ENCODE results near the gene P3H1. TPM values are rescaled to one million over a fixed set of nuclear protein-coding genes. Genes with fewer than 3 reads are reported as not detected.
A peak's percentile ranks its signal among the peaks of the same experiment; 100 is the strongest.
"Not testable (repeated sequence)": the region's sequence is repeated elsewhere in the genome, so short reads cannot be mapped to it uniquely, and the experiment has no call there.

The P3H1 gene
- polyA plus RNA-seq, 10 donors = 60.2 to 105 (median 70.4) TPM

DNA sequence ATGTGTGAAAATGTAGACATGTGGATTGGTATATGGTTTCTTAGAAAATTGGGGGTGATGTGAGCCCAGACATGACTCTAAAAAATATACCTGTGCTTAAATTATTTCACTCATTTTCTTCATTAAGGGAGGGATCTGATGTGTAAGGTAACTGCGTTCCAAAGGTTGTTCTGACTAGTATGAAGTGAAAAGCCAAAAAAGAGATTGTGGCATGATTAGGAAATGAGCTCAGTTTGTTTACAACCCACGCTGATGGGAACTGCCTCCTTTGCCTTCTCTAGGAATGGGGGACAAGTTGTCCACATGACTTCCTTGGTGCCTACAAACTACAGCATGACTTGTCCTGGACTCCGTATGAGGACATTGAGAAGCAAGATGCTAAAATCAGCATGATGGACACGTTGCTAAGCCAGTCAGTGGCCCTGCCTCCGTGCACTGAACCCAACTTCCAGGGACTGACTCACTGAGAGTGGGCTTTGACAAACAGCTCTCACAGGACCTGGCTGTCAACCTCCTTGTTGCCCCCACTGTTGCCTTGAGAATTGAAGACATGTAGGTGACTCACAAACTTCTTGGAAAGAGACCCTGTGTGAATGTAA is 8.2 kb upstream of the P3H1 start:
- no peak for DNase-seq

DNA sequence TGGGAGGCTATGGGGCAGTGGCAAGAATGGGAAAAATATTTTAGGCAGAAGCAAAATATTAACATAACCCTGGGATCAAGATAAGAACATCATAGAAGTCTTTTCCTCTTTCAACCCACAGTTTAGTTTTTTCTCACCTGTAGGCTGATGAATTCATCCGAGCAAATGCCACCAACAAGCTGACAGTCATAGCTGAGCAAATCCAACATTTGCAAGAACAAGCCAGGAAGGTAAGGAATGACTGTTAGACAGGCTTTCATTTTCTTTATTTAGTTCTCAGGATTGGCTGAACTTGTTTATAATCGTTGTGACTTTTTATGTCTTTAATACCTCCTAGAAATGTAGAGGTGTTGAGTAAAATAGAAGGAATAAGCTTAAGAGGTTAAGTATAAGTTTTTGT is 6.6 kb upstream of the P3H1 start:
- no peak for DNase-seq

DNA sequence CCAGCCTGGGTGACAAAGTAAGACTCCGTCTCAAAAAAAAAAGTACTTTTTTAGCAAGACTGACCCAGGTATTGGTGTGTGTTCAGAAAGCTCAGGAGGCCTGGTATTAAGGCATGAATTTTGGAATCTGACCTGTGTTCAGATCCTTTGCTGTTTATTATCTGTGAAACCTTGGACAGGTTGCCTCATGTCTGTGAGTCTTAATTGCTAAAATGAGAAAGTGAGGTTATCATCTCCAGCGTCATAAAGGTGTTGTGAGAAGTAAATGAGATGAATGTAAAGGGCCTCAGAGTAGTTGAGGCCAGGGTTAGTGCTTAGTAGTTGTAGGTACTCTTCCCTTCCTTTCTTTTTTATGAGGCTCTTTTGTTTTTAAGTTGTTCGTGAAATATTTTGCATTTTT is 3.0 kb upstream of the P3H1 start:
- no peak for DNase-seq

DNA sequence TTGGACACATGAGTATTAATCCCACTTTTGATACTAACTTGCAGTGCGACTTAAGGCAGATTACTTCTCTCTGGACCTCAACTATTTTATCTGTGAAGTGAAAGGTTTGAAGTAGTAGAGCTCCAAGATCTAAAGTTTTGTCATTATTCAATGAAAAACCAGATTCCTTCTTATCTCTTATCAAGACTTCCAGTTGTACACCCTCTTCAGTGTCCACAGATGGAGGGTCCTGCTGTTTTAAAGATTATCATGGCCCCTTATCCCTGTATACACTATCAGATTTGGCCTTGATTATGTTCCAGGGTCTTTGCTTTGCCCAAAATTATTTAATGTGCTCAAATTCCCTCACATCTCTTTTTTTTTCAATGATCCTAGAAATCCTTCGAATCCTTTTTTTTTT is 1.3 kb upstream of the P3H1 start:
- DNase-seq = no peak

DNA sequence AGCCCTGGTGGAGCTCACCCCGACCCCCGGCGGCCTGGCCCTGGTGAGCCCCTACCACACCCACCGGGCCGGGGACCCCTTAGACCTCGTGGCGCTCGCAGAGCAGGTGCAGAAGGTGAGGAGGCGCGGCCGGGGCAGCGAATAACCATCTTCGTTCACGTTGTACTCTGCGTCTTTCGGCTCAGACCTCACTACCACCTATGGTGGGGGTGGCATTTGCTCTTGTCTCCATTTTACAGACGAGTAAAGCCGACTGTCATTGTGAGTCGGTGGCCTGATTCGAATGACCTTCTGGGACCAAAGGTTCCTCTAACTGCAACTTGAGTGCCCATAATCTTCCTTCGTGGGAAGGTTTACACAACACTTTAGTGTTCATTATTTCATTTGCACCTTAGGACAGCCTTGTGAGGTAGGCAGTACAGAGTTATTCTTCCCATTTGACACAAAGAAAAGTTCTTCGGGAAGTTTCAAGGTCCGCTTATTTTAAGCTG is 727 bp upstream of the P3H1 start:
- DNase-seq = no peak

DNA sequence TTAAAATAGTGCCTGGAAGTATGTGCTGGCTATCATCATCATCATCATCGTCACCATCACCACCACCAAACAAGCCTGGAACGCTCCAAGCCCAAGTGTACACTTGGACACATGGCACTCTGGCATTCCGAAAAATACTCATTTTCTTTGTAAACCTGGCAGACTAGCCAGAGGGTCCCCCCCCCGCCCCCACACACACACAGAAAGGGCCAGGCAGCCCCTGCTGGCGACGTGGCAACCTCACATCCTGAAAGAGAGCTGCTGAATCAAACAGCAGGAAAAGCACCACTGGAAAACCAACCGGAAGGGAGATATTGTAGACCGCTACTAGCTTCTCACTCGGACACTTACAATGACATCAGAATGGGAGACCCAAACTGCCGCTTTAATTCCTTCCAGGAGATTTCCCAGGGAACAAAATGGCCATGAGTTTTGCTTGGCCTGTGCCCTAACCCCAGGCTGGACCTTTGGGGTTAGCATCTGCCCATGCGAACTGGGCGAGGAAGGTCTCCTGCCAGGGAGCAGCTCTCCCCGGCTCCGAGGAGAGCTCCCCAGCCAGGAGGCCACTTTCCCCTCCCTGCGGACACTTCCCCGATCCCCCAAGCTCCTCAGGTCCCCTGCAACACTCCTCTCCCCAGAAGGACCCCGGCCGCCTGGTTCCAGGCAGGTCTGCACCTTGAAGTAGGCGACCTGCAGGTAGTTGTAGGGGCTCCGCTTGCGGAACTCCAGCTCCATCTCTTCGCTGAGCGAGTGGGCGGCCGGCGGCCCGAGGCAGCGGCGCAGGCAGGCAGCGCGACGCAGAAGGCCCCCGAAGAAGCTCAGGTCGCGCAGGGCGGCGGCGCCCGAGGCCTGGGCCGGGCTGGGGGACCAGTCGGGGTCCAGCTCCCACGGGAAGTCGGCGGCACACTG is 742 bp downstream of the P3H1 start:
- peak; percentile 67 to 83 (median 67) for DNase-seq

DNA sequence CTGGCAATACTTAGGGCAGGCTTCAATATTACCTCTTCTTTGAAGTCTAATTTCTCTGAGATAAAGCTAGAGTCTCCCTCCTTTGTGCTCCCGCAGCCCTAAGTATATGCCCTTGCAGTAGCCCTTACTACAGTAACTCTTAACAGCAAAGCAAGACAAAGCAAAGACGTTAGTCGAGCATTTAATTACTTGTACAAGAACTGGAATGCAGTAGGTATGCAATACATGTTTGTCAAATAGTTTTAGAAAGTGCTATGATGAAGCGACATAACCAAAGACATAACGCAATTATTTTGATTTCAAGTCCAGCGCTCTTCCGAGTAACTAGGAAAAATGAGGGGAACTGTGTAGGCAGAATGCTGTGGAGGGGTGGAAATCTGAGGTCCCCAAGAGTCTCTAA is 1.6 kb downstream of the P3H1 start:
- no peak for DNase-seq

DNA sequence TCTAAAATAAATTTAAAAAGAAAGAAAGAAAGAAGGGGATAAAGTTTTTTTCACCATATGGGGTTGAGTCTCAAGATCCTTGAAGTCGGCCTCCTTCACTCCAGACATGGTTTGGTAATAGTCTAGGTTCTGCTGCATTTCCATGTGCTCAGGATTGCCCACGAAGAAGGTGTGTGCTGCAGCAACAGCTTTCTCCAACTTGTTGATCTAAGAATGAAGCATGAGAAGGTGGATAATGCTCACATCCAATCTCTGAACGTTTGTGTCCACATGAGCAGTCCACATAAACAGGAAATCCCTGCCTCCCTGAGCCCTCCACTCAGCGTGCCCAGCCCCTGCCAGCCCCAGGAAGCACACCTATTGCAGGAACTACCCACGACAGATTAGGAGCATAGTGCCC is 4.6 kb downstream of the P3H1 start:
- no peak for DNase-seq

DNA sequence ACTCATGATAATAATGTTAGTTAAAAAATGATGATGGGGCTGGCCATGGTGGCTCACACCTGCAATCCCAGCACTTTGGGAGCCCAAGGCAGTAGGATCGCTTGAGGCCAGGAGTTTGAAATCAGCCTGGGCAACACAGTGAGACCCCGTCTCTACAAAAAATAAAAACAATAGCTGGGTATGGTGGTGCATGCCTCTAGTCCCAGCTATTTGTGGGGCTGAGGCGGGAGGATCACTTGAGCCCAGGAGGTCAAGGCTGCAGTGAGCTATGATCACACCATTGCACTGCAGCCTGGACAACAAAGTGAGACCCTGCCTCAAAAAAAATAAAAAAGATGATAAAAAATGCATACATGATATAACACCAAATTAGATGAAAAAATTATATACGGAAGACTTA is 5.3 kb downstream of the P3H1 start:
- no peak for DNase-seq

DNA sequence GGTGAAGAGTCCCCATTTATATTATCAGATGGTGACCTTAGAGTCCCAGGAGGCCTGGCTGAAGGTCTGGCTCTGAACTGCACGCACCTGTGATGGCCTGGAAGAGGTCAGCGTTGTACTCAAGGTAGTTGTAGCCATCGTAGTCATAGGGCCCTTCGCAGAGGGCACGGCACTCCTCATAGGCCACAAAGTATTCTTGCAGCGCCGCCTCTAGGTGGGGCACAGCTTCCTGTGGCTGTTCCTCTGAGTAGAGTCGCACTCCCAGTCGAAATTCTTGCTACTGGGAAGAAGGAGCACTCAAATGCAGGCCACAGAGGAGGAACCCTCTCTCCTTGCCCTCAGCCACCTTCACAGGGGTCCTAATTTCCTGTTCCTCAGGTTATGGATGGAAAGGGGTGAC is 7.7 kb downstream of the P3H1 start:
- DNase-seq = no peak

DNA sequence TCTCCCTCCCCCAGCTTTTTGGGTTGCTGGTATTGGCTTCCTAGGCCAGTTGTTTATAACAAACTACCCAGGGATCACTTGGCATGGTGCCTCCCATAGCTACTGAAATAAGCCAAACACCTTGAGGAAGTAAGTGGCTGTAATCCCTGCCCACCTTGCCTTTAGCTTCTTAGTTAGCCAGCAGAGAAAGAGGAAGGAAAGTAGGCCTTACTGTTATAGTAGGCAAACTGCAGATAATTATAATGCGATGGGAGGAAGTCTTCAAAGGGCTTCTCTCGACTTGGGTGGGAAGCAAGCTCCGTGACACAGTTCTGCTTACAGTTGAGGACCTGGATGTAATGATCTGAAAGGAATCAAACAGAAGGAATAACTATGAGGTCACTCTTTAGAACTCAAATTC is 8.2 kb downstream of the P3H1 start:
- no peak for DNase-seq

DNA sequence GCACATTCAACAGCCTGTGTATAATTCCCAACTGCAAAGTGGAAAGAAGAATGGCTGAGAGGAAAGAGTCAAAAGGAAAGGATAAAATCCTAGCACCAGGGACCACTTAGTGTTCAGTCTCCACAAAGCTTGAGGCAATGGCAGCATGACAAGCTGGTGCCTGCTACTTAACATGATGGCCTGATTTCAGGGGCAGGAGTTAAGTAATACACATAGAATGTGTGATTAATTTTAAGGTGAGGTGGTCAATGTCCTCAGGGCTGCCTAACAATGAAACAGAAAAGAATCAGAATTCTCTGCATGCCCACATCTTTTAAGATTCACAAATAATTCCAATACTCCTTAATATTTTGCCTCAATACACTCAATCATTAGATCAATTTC is 8.9 kb downstream of the P3H1 start:
- no peak for DNase-seq

DNA sequence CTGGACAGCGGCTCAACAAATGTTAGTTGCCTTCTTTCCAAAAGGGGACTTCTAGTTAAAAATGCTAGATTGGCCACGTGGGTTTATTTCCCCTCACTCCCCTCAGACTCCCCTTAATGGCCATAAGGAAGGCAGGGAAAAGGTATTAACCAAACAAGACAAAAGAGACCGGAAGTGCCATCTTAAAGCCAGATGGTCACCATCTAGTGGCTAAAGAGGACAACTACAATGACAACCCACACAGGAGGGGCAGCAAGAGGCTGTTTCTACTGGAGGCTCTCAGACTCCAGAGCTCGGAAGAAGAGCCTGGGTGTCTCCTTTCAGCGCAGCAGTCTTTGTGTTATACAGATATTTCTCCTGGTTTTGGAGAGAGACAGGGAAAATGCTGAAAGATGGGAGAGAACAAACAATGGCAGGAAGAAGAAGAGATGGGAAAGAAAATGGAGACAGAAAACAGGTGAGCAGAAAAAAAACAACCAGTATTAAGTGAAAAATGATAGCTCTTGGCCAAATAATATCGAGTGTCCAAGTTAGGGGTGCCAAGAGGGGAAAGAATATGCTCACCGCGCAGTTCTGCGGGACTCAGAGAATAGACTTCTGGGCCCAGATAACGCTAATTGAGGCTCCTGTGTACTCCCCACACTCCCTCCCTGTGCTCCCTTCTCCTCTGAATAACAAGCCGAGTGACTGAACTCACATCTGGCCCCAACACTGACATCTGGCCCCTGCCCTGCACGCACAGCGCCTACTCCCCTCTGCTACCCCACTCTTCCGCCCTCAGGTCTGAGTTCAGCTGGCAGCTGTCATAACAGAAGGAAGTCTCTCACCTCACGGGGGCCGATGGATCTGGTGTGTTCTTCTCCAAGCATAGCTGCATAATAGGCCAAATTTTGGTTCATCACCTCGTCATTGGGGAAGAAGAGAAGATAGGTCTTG is 9.6 kb downstream of the P3H1 start:
- DNase-seq = peak in 1 of 3 donors; percentile 71

DNA sequence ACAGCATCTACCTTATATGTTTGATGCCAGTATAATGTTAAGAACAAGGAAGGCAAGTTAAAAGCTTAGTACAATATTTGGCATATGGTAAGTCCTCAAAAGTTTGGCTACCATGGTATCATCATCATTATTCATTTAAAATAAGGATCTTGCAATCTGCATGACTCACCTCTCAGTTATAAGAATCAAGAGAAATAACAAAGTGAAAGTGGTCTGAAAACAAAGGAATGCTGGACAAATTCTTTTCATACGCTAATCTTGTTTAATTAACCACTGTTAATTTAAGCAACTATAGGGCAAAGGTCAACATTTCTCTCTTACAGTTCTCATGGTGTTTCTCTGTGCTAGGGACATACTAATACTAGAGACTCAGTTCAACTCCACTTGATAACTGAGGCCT is 13.8 kb downstream of the P3H1 start:
- DNase-seq = no peak

DNA sequence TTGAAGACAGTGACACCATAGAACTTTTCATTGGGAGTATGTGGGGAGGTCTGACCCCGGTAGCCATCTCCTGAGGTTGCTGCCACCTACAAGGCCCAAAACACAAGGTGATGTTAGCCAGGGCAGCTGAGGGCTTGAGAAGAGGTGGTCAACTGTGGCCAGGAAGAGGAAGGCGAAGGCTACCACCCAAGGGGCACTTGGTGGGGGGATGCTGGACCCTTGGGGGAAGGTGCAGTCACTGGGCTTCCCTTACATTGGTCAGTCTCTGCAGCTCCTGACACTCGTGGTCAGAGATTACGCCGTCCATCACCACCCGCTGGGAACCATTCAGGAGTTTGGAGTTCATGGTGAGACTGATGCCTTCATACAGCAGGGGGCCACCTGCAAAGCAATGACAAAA is 14.5 kb downstream of the P3H1 start:
- DNase-seq = no peak

DNA sequence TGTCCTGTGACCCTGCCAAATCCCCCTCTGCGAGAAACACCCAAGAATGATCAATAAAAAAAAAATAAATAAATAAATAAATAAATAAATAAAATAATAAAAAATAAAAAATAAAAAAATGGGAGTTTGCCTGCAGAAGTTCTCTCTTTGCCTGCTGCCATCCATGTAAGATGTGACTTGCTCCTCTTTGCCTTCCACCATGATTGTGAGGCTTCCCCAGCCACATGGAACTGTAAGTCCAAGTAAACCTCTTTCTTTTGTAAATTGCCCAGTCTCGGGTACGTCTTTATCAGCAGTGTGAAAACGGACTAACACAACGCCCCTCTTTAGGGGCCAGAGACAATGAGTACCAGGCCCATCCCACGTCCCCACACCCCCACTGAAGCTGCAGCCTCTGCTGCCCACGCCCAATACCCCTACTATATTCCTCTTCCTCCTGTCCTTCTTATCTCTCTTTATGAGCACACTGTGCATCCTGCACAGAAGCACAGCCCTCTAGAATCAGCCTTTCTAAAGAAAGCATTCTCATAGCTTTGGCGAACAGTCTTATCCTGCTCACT is 15.2 kb downstream of the P3H1 start:
- not testable (repeated sequence) for DNase-seq

DNA sequence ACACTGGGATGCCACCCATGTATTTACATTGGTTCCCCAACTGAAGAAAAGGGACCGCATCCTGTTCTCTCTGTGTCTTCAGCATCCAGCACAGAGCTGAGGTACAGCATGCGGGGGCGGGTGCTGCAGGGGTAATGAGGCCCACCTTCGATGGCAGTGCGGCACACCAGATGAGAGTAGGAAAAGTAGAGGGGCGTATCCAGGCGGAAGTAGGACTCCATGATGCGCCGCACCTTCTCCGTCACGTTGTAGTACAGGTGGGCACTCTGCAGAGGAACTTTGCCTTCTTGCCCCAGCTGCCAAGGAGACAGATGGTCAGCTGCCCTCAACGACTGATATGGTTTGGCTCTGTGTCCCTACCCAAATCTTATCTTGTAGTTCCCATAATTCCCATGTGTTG is 16.8 kb downstream of the P3H1 start:
- no peak for DNase-seq

DNA sequence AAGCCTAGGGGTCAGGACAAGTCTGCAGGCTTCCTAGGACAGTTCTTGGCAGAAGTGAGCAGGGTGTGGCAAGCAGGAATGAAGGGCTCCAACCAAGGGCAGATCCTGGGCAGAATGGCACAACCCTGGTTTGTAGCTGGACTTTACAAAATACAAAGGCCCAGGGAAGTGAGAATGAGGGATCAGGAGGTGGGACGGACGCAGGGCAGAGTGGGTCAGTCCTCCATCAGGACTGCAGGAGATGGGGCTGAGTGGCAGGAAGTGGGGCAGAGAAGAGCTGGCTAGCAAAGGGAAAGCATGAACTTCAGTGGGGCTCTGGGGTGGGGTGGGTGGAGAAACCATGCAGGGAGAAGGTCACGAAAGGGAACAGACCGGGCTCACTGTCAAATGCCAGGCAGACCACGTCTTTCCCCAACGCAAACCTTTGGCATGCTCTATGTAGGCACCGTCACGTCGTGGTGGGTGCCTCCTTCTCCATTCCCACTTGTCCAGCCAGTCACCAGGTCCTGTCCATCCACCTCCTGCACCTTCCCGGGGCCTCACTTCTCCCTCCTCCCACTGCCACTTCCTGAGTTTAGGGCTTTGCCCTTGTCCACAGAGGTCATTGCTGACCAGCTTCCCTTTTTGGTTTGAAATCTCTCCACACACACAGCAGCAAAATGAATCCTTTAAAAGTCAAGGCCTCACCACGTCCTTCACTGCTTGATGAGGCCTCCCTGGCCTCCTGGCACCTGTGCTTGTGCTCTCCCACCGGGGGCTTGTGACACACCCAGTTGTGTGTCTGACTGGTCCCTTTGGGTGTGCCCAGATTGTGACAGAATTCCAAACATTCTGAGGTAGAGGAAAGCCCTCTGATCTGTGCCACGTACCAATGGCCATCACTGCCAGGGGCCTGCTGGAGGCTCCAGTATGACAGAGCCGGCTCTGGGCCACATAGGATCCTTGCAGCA is 18.1 kb downstream of the P3H1 start:
- no peak for DNase-seq

DNA sequence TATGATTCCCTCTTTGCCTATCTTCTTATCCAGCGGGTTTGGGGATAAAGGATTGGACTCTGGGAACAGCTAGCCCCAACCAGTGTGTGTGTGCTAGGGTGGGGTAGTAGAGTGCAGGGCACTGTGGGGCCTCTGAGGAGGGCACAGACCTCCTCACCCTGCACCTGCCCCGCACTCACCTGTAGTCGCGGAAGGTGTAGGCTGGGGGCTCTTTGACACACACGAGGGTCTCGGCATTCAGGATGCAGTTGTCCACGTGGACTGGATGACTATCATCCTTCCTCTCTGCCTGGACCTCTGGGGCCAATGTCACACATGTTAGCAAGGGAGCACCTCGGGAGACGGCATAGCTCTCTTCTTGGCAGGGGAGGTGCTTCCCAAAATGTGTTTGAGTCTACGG is 18.8 kb downstream of the P3H1 start:
- no peak for DNase-seq

DNA sequence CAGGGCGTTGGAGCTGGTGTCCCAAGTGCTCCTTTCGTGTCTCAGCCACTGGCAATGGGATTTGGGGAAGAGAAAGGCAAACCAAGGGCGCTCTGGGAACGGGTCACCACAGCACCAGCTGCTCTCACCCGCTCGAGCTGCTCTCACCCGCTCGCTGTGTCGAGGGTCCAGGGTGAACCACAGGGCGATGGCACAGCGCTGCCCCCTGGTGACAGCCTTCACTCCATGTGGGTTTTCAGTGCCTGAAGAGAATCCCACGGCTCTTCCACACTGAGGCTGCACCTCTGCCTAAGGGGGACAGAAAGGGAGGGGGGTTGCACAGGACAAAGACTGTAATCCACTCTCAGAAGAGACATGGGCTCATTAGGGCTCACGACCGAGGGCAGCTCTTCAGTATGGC is 19.7 kb downstream of the P3H1 start:
- peak in 1 of 3 donors; percentile 55 for DNase-seq

Measured in muscle of back (tissue), 11 donors.